ENCODE data around the gene SLC26A4. TPM values are rescaled to one million over a fixed set of nuclear protein-coding genes. Genes with fewer than 3 reads are reported as not detected.

Gene SLC26A4
- total RNA-seq, 1 donor from 2014 or later = not detected

- H3K27me3 Mint-ChIP-seq (ENCODE audit: low read depth) = peaks cover 28% of the 10 kb centered on the region
- peaks cover 12% of the 10 kb centered on the region for H3K4me1 Mint-ChIP-seq
- TF ChIP-seq CTCF (IDR thresholded peaks at IDR 0.05; ENCODE audit: unreplicated experiment) = no peak
Measured at GRCh38 chr7:107693396-107693795, 32.8 kb downstream of the SLC26A4 start.

GRCh38 chr7:107694386-107694785 is 33.8 kb downstream of the SLC26A4 start:
- no peak for DNase-seq (ENCODE audit: low spot score in 2 of 2, unreplicated experiment in 2 of 2)
- H3K4me1 Mint-ChIP-seq = peaks cover 12% of the 10 kb centered on the region

More at GRCh38 chr7:107693396-107693795, 32.8 kb downstream of the SLC26A4 start:
- H3K27ac Mint-ChIP-seq = no peak overlapping the region
- H3K4me3 Mint-ChIP-seq = no peak overlapping the region
- H3K36me3 Mint-ChIP-seq = no peaks in the 10 kb centered on the region
- no peak for DNase-seq (ENCODE audit: low spot score in 2 of 2, unreplicated experiment in 2 of 2)
- no peaks in the 10 kb centered on the region for H3K9me3 Mint-ChIP-seq

GRCh38 chr7:107696330-107696946 is 35.8 kb downstream of the SLC26A4 start:
- H3K4me3 Mint-ChIP-seq = no peak overlapping the region
- no peak for DNase-seq (ENCODE audit: low spot score in 2 of 2, unreplicated experiment in 2 of 2)
- no peak for TF ChIP-seq CTCF (IDR thresholded peaks at IDR 0.05; ENCODE audit: unreplicated experiment)
- peaks cover 2% of the 10 kb centered on the region for H3K4me1 Mint-ChIP-seq
- H3K27ac Mint-ChIP-seq = no peak overlapping the region
- H3K27me3 Mint-ChIP-seq (ENCODE audit: low read depth) = peaks cover 36% of the 10 kb centered on the region
- no peaks in the 10 kb centered on the region for H3K9me3 Mint-ChIP-seq
- no peaks in the 10 kb centered on the region for H3K36me3 Mint-ChIP-seq

More at GRCh38 chr7:107694386-107694785, 33.8 kb downstream of the SLC26A4 start:
- TF ChIP-seq CTCF (IDR thresholded peaks at IDR 0.05; ENCODE audit: unreplicated experiment) = no peak
- Mint-ChIP-seq H3K27ac (no peak overlapping the region), H3K4me3 (no peak overlapping the region), H3K9me3 (no peaks in the 10 kb centered on the region), H3K27me3 (ENCODE audit: low read depth) (peaks cover 24% of the 10 kb centered on the region), H3K36me3 (no peaks in the 10 kb centered on the region)

- Mint-ChIP-seq H3K36me3 (no peaks in the 10 kb centered on the region), H3K9me3 (no peaks in the 10 kb centered on the region), H3K27me3 (ENCODE audit: low read depth) (peaks cover 39% of the 10 kb centered on the region), H3K27ac (no peak overlapping the region), H3K4me1 (peaks cover 2% of the 10 kb centered on the region), H3K4me3 (no peak overlapping the region)
- DNase-seq (ENCODE audit: low spot score in 2 of 2, unreplicated experiment in 2 of 2) = no peak
- no peak for TF ChIP-seq CTCF (IDR thresholded peaks at IDR 0.05; ENCODE audit: unreplicated experiment)
Measured at GRCh38 chr7:107697321-107698049, 36.9 kb downstream of the SLC26A4 start.

- no peak for TF ChIP-seq CTCF (IDR thresholded peaks at IDR 0.05; ENCODE audit: unreplicated experiment)
- Mint-ChIP-seq H3K4me3 (no peak overlapping the region), H3K27ac (no peak overlapping the region), H3K27me3 (ENCODE audit: low read depth) (peaks cover 19% of the 10 kb centered on the region), H3K9me3 (no peaks in the 10 kb centered on the region), H3K4me1 (peaks cover 2% of the 10 kb centered on the region), H3K36me3 (no peaks in the 10 kb centered on the region)
- DNase-seq (ENCODE audit: low spot score in 2 of 2, unreplicated experiment in 2 of 2) = no peak
Measured at GRCh38 chr7:107700570-107700969, 39.9 kb downstream of the SLC26A4 start.
